ENCODE measurements around the gene BLVRB. TPM values are rescaled to one million over a fixed set of nuclear protein-coding genes. Genes with fewer than 3 reads are reported as not detected.
A peak's percentile ranks its signal among the peaks of the same experiment; 100 is the strongest.

BLVRB gene
- total and polyA plus RNA-seq, 9 of the 15 experiments (the other 6 are each of a cell fraction or from before 2014, with no cell fraction given): 81.1 to 749 (median 331) TPM

DNA sequence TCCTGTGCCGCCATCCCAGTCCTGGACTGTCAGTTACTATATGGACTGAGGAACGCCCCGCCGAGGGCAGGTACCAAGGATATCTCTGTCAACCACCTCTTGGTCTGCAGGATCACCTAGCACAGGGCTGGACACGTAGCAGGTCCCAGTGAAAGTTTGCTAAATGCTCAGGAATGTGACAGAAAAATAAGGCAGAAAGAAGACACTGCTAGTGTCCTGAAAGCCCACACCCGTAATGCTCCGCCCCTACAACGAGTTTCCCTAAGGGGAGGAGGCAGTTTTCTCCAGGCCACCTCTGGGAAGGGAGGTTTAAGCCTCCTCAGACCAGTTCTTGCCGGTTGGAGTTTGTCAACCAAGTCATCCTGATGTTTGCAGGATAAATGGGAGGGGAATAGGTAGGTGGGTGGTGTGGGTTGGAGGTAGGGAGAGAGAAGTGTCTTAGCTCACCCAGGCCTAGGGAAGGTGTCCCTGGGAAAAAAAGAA, 19.7 kb downstream of the BLVRB start (continued):
- TF ChIP-seq RBM14 (IDR thresholded peaks at IDR 0.05; ENCODE audit: borderline replicate concordance, insufficient read depth, low read depth, low read length): no peak
- TF ChIP-seq TSC22D4 (tag; IDR thresholded peaks at IDR 0.05): no peak
- TF ChIP-seq RBFOX2 (IDR thresholded peaks at IDR 0.05; ENCODE audit: low read depth, low read length): no peak
- TF ChIP-seq LARP7 (IDR thresholded peaks at IDR 0.05): no peak
- TF ChIP-seq JUND (IDR thresholded peaks at IDR 0.05; ENCODE audit: borderline replicate concordance, low read depth, low read length): 0 out of 2 replicates have a peak, but pooled peaks have one; percentile 28
- TF ChIP-seq JUND (tag; IDR thresholded peaks at IDR 0.05; ENCODE audit: borderline replicate concordance, low read depth, low read length): peak; percentile 41; the same call in 2 of the 3 replicates
- no peak for TF ChIP-seq NFYB (IDR thresholded peaks at IDR 0.05; ENCODE audit: extremely low read depth, insufficient read length)
- no peak for TF ChIP-seq POLR2G (IDR thresholded peaks at IDR 0.05; ENCODE audit: low read depth, low read length)
- TF ChIP-seq TAF9B (IDR thresholded peaks at IDR 0.05; ENCODE audit: partially characterized antibody): no peak
- peak; percentile 69 for TF ChIP-seq SMARCA4 (IDR thresholded peaks at IDR 0.05)
- TF ChIP-seq ZNF395 (CRISPR knock-in tag; IDR thresholded peaks at IDR 0.05): no peak
- peak; percentile 60; the same call in 1 of the 2 replicates for TF ChIP-seq CHAMP1 (IDR thresholded peaks at IDR 0.05)
- no peak for TF ChIP-seq ADNP (tag; IDR thresholded peaks at IDR 0.05)
- TF ChIP-seq FIP1L1 (IDR thresholded peaks at IDR 0.05; ENCODE audit: low read depth, low read length, poor library complexity, severe bottlenecking): no peak
- TF ChIP-seq ZNF77 (CRISPR knock-in tag; IDR thresholded peaks at IDR 0.05): no peak
- TF ChIP-seq HDAC1 (IDR thresholded peaks at IDR 0.05): no peak
- no peak for TF ChIP-seq TAL1 (IDR thresholded peaks at IDR 0.05)
- no peak for TF ChIP-seq MCM5 (IDR thresholded peaks at IDR 0.05; ENCODE audit: low read depth)
- TF ChIP-seq, protein P1, sequence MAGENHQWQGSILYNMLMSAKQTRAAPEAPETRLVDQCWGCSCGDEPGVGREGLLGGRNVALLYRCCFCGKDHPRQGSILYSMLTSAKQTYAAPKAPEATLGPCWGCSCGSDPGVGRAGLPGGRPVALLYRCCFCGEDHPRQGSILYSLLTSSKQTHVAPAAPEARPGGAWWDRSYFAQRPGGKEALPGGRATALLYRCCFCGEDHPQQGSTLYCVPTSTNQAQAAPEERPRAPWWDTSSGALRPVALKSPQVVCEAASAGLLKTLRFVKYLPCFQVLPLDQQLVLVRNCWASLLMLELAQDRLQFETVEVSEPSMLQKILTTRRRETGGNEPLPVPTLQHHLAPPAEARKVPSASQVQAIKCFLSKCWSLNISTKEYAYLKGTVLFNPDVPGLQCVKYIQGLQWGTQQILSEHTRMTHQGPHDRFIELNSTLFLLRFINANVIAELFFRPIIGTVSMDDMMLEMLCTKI (IDR thresholded peaks at IDR 0.05; ENCODE audit: partially characterized antibody): no peak
- TF ChIP-seq, protein P2, sequence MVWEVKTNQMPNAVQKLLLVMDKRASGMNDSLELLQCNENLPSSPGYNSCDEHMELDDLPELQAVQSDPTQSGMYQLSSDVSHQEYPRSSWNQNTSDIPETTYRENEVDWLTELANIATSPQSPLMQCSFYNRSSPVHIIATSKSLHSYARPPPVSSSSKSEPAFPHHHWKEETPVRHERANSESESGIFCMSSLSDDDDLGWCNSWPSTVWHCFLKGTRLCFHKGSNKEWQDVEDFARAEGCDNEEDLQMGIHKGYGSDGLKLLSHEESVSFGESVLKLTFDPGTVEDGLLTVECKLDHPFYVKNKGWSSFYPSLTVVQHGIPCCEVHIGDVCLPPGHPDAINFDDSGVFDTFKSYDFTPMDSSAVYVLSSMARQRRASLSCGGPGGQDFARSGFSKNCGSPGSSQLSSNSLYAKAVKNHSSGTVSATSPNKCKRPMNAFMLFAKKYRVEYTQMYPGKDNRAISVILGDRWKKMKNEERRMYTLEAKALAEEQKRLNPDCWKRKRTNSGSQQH (CRISPR knock-in tag; IDR thresholded peaks at IDR 0.05): no peak
- TF ChIP-seq HNRNPL (IDR thresholded peaks at IDR 0.05; ENCODE audit: low read depth, low read length): no peak
- TF ChIP-seq U2AF1 (optimal IDR thresholded peaks at IDR 0.05; ENCODE audit: low read depth, low read length): no peak
- TF ChIP-seq HOXB6 (CRISPR knock-in tag; IDR thresholded peaks at IDR 0.05; ENCODE audit: borderline replicate concordance): no peak
- TF ChIP-seq GABPA (tag; conservative IDR thresholded peaks at IDR 0.05; ENCODE audit: low read depth): no peak

All from K562 (cell line).